Ishikawa (cell line): ENCODE data around the gene OR1L8.
"Not testable (repeated sequence)": the region's sequence is repeated elsewhere in the genome, so short reads cannot be mapped to it uniquely, and the experiment has no call there.

ENCODE experiments used
- CEBPB ChIP-seq: IDR thresholded peaks from 2 replicates; pipeline ENCODE4 v1.6.1; 2012
- CREB1 ChIP-seq: IDR thresholded peaks from 2 replicates; pipeline ENCODE4 v1.6.1; 2012; ENCODE audit warnings: low read depth
- EGR1 ChIP-seq: IDR thresholded peaks from 2 replicates; pipeline ENCODE4 v1.6.1; 2012
- EP300 ChIP-seq: IDR thresholded peaks from 2 replicates; pipeline ENCODE4 v1.6.1; 2012; ENCODE audit warnings: borderline replicate concordance
- FOXM1 ChIP-seq: IDR thresholded peaks from 2 replicates; pipeline ENCODE4 v1.6.1; 2012; ENCODE audit warnings: low read depth, borderline replicate concordance
- NFIC ChIP-seq: IDR thresholded peaks from 2 replicates; pipeline ENCODE4 v1.6.1; 2012
- RAD21 ChIP-seq: IDR thresholded peaks from 2 replicates; pipeline ENCODE4 v1.6.1; 2012; ENCODE audit warnings: low read depth
- TAF1 ChIP-seq: IDR thresholded peaks from 2 replicates; pipeline ENCODE4 v1.6.1; 2012; ENCODE audit warnings: low read depth, mild to moderate bottlenecking
- TCF12 ChIP-seq: IDR thresholded peaks from 2 replicates; pipeline ENCODE4 v1.6.1; 2012; ENCODE audit warnings: low read depth
- TEAD4 ChIP-seq: IDR thresholded peaks from 2 replicates; pipeline ENCODE4 v1.6.1; 2012
- YY1 ChIP-seq: IDR thresholded peaks from 2 replicates; pipeline ENCODE4 v1.6.1; 2012; ENCODE audit warnings: low read depth
- ZBTB7A ChIP-seq: IDR thresholded peaks from 2 replicates; pipeline ENCODE4 v1.6.1; 2012; ENCODE audit warnings: low read depth
- TF ChIP-seq, protein P1 (sequence below): IDR thresholded peaks from 2 replicates; pipeline ENCODE4 v1.6.1; 2012
- TF ChIP-seq, protein P2 (sequence below): IDR thresholded peaks from 2 replicates; pipeline ENCODE4 v1.6.1; 2012
- TF ChIP-seq, protein P3 (sequence below): IDR thresholded peaks from 2 replicates; pipeline ENCODE4 v1.6.1; 2012; ENCODE audit warnings: low read depth, mild to moderate bottlenecking

Gene OR1L8, protein sequence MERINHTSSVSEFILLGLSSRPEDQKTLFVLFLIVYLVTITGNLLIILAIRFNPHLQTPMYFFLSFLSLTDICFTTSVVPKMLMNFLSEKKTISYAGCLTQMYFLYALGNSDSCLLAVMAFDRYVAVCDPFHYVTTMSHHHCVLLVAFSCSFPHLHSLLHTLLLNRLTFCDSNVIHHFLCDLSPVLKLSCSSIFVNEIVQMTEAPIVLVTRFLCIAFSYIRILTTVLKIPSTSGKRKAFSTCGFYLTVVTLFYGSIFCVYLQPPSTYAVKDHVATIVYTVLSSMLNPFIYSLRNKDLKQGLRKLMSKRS

DNA sequence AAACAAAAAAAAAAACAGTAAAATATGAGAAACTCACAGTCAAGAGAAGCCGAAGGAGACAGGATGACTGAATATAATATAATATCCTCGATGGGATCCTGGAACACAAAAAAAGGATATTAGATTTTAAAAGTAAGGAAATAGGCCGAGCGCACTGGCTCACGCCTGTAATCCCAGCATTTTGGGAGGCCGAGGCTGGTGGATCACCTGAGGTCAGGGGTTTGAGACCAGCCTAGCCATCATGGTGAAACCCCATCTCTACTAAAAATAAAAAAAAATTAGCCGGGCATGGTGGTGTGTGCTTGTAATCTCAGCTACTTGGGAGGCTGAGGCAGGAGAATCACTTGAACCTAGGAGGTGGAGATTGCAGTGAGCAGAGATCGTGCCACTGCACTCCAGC lies at the start of gene OR1L8:
Gene OR1L8, minus strand, starts transcription at position 101 of the 400 bp plus-strand sequence. CDS start 14,907 bp downstream, outside the sequence.
- not testable (repeated sequence) for TF ChIP-seq YY1, CEBPB, CREB1

DNA sequence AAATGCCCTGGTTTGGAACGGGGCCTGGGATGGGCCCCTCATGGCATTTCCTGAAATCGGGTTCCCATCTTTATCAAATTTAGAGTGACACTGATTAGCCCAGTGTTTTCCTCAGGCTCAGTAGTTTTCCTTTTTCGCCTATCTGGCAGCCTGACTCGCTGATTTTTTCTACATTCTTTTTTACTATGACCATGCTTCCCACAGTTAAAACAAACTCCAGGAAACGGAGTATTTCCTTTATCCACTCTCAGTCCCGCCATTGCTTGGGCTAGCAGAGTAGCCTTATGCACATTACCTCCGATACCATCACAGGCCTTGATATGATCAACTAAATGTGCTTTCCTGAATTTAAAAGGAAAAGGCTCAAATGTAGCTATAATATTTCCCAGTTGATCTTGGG lies 36.8 kb upstream of the OR1L8 start:
- no peak for TF ChIP-seq RAD21
- TF ChIP-seq, protein P1, sequence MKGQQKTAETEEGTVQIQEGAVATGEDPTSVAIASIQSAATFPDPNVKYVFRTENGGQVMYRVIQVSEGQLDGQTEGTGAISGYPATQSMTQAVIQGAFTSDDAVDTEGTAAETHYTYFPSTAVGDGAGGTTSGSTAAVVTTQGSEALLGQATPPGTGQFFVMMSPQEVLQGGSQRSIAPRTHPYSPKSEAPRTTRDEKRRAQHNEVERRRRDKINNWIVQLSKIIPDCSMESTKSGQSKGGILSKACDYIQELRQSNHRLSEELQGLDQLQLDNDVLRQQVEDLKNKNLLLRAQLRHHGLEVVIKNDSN, result no peak

DNA sequence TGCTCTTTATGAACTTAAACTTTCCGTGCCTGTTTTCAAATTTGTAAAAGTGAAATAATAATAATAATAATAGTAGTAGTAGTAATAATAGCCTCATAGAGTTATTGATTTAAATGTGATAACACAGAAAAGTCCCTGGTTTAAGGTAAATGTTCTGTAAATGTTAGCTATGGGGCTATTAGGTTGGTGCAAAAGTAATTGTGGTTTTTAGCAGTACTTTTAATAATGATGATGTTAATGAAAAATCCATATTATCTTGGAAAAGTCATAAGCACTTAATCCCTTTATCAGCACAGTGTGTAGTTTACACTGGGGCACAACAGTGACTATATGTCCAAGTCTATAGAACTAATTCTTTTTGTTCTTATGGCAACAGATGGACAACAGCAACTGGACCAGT lies 31.2 kb upstream of the OR1L8 start, which contains the start of gene OR1Q1:
Gene OR1Q1, plus strand, starts transcription at position 377 of the 400 bp plus-strand sequence. Its CDS starts 0 bp downstream, at position 377.
- TF ChIP-seq TEAD4 (no peak), TAF1 (no peak), RAD21 (no peak), YY1 (no peak), TCF12 (no peak), CREB1 (no peak), NFIC (no peak)

DNA sequence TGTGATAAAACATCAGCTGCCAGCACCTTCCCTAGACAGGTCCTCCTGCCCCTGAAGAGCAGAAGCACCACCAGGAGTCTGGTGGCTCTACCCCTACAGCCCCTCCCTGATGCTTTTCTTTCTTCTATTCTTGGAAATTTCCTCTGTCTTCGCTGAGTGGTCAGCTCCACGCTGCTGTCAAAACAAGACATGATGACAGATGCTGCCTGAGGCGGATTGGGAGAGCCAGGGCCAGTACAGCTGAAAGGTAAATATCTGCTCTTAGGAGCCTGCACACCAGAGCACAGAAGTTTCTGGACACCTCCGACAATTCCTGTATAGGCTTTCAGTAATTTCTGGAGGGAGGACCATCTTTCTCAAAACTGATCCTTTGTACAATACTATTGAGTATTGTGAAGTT lies 26.6 kb upstream of the OR1L8 start:
- TF ChIP-seq CREB1 (no peak), EGR1 (no peak), TAF1 (no peak), NFIC (no peak), ZBTB7A (no peak), TEAD4 (no peak), EP300 (no peak), RAD21 (no peak), YY1 (no peak), TCF12 (no peak), FOXM1 (no peak), CEBPB (no peak)
- TF ChIP-seq, protein P1, result no peak
- TF ChIP-seq, protein P2, sequence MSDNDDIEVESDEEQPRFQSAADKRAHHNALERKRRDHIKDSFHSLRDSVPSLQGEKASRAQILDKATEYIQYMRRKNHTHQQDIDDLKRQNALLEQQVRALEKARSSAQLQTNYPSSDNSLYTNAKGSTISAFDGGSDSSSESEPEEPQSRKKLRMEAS, result no peak
- TF ChIP-seq, protein P3, sequence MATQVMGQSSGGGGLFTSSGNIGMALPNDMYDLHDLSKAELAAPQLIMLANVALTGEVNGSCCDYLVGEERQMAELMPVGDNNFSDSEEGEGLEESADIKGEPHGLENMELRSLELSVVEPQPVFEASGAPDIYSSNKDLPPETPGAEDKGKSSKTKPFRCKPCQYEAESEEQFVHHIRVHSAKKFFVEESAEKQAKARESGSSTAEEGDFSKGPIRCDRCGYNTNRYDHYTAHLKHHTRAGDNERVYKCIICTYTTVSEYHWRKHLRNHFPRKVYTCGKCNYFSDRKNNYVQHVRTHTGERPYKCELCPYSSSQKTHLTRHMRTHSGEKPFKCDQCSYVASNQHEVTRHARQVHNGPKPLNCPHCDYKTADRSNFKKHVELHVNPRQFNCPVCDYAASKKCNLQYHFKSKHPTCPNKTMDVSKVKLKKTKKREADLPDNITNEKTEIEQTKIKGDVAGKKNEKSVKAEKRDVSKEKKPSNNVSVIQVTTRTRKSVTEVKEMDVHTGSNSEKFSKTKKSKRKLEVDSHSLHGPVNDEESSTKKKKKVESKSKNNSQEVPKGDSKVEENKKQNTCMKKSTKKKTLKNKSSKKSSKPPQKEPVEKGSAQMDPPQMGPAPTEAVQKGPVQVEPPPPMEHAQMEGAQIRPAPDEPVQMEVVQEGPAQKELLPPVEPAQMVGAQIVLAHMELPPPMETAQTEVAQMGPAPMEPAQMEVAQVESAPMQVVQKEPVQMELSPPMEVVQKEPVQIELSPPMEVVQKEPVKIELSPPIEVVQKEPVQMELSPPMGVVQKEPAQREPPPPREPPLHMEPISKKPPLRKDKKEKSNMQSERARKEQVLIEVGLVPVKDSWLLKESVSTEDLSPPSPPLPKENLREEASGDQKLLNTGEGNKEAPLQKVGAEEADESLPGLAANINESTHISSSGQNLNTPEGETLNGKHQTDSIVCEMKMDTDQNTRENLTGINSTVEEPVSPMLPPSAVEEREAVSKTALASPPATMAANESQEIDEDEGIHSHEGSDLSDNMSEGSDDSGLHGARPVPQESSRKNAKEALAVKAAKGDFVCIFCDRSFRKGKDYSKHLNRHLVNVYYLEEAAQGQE, result no peak

DNA sequence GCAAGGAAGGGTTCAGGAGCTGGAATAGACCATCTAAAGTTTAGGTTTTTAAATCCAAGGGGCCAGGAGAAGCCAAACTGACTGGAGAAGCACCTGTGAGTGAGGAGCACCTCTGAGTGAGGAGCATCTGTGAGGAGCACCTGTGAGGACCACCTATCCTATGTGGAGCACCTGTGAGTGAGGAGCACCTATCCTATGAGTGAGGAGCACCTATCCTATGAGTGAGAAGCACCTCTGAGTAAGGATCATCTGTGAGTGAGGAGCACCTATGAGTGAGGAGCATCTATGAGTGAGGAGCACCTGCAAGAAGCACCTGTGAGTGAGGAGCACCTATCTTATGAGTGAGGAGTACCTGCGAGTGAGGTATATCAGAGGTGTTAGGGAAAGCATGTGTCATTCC lies 23.4 kb upstream of the OR1L8 start:
- TF ChIP-seq NFIC (no peak), YY1 (no peak)
- TF ChIP-seq, protein P2, result no peak

DNA sequence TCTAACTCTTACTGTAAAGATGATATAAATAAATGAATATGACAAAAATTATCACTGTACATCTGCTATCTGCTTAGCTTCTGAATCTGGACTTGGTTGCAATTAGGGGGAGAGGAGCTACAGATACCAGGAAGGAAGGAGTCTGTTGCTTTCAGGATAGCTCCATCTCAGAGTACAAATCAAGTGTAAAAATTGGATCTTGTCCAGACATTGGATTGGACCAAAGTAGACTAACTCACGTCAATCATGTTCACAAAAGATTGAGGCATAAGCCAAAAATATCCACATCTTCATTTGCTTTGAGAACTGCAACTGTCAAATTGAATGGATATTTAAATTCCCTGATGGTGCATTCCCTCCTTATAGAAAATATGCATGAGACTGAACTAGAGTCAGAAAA lies 22.5 kb upstream of the OR1L8 start:
- TF ChIP-seq NFIC (no peak), TEAD4 (no peak), EP300 (no peak), RAD21 (no peak), TAF1 (no peak), EGR1 (no peak), TCF12 (no peak), FOXM1 (no peak), YY1 (no peak), CREB1 (no peak), CEBPB (no peak)
- TF ChIP-seq, protein P2, result no peak
- TF ChIP-seq, protein P1, result no peak
- TF ChIP-seq, protein P3, result no peak
